HL-60 (cell line): ENCODE data around the gene LIPC.

Source experiments
- CTCF ChIP-seq: IDR thresholded peaks from one replicate; pipeline ENCODE4 v1.5.1; 2011; ENCODE audit warnings: low read length, control low read depth, inconsistent platforms; ENCODE audit not compliant: insufficient read depth
- POLR2AphosphoS5 ChIP-seq: IDR thresholded peaks from 2 replicates; pipeline ENCODE4 v1.6.1; 2012; ENCODE audit warnings: low read depth
- TF ChIP-seq, protein P1 (sequence below): IDR thresholded peaks from 2 replicates; pipeline ENCODE4 v1.6.1; 2012; ENCODE audit warnings: low read depth; ENCODE audit not compliant: insufficient replicate concordance

- no peak for TF ChIP-seq CTCF
- TF ChIP-seq, protein P1, sequence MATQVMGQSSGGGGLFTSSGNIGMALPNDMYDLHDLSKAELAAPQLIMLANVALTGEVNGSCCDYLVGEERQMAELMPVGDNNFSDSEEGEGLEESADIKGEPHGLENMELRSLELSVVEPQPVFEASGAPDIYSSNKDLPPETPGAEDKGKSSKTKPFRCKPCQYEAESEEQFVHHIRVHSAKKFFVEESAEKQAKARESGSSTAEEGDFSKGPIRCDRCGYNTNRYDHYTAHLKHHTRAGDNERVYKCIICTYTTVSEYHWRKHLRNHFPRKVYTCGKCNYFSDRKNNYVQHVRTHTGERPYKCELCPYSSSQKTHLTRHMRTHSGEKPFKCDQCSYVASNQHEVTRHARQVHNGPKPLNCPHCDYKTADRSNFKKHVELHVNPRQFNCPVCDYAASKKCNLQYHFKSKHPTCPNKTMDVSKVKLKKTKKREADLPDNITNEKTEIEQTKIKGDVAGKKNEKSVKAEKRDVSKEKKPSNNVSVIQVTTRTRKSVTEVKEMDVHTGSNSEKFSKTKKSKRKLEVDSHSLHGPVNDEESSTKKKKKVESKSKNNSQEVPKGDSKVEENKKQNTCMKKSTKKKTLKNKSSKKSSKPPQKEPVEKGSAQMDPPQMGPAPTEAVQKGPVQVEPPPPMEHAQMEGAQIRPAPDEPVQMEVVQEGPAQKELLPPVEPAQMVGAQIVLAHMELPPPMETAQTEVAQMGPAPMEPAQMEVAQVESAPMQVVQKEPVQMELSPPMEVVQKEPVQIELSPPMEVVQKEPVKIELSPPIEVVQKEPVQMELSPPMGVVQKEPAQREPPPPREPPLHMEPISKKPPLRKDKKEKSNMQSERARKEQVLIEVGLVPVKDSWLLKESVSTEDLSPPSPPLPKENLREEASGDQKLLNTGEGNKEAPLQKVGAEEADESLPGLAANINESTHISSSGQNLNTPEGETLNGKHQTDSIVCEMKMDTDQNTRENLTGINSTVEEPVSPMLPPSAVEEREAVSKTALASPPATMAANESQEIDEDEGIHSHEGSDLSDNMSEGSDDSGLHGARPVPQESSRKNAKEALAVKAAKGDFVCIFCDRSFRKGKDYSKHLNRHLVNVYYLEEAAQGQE, result no peak
- TF ChIP-seq POLR2AphosphoS5, result no peak
Observed at GRCh38 chr15:58443308-58443707, 11.5 kb downstream of the LIPC start.
